PC-3 (cell line): ENCODE measurements around the gene UNC93A. TPM values are rescaled to one million over a fixed set of nuclear protein-coding genes. Genes with fewer than 3 reads are reported as not detected.
"Not testable (repeated sequence)": the region's sequence is repeated elsewhere in the genome, so short reads cannot be mapped to it uniquely, and the experiment has no call there.

Experiments
- ATAC-seq: fragments of 200-7000 bp; cut with Tn5 transposase; 2 replicates; pipeline ENCODE4 v1.9.1; 2020; ENCODE audit warnings: mild to moderate bottlenecking, moderate library complexity
- BruUV-seq: library from RNA; stranded (reverse); fragments of 400-500 nt; replicated peaks from 2 replicates; lab custom pipeline; 2021; lab: Mats Ljungman, UMichigan
- CTCF ChIA-PET: fragments of 300-600 bp; sonication (Branson Sonifier 250); formaldehyde crosslinking; loops from one replicate; lab custom pipeline; 2022; ENCODE audit warnings: antibody characterized with exemption; lab: Charles Lee
- POLR2A ChIA-PET: fragments of 300-600 bp; sonication (Branson Sonifier 250); formaldehyde crosslinking; loops from one replicate; lab custom pipeline; 2022; ENCODE audit warnings: antibody characterized with exemption; ENCODE audit not compliant: unreplicated experiment; lab: Charles Lee
- DNase-seq: peaks from one replicate; pipeline ENCODE4 v3.0.0-alpha.2; 2015
- H2AFZ ChIP-seq: fragments of 300-600 bp; sonication (generic); 2 replicates; pipeline ENCODE4 v1.6.0; 2016; ENCODE audit warnings: antibody characterized with exemption, low read length
- H3F3A ChIP-seq: fragments of 300-600 bp; sonication (generic); one replicate; pipeline ENCODE4 v1.6.0; 2017; ENCODE audit warnings: antibody characterized with exemption, low read length, control low read depth, mild to moderate bottlenecking; ENCODE audit not compliant: unreplicated experiment
- H3K27ac ChIP-seq: fragments of 300-600 bp; sonication (generic); 2 replicates; pipeline ENCODE4 v1.5.1; 2016; ENCODE audit warnings: mild to moderate bottlenecking, low read length
- H3K27me3 ChIP-seq: fragments of 300-600 bp; sonication (generic); 2 replicates; pipeline ENCODE4 v1.6.1; 2016; ENCODE audit warnings: low read length, mixed read lengths
- H3K36me3 ChIP-seq: fragments of 300-600 bp; sonication (generic); 2 replicates; pipeline ENCODE4 v1.6.1; 2016; ENCODE audit warnings: low read depth, mixed run types, low read length, mixed read lengths
- H3K4me1 ChIP-seq: fragments of 300-600 bp; sonication (generic); 2 replicates; pipeline ENCODE4 v1.5.1; 2016; ENCODE audit warnings: low read length; ENCODE audit not compliant: insufficient read depth
- H3K4me2 ChIP-seq: fragments of 300-600 bp; sonication (generic); 2 replicates; pipeline ENCODE4 v1.6.0; 2016; ENCODE audit warnings: low read length
- H3K4me3 ChIP-seq: fragments of 300-600 bp; sonication (generic); 2 replicates; pipeline ENCODE4 v1.5.1; 2016; ENCODE audit warnings: mild to moderate bottlenecking, low read length, mixed read lengths
- H3K79me2 ChIP-seq: fragments of 300-600 bp; sonication (generic); 2 replicates; pipeline ENCODE4 v1.6.1; 2017; ENCODE audit warnings: low read length, mixed read lengths
- H3K9ac ChIP-seq: fragments of 300-600 bp; sonication (generic); 2 replicates; pipeline ENCODE4 v1.6.0; 2016; ENCODE audit warnings: mild to moderate bottlenecking, low read length
- H3K9me2 ChIP-seq: fragments of 300-600 bp; sonication (generic); replicated peaks from 2 replicates; pipeline ENCODE4 v1.6.1; 2016; ENCODE audit warnings: mixed run types, low read length, mixed read lengths
- H3K9me3 ChIP-seq: fragments of 300-600 bp; sonication (generic); 2 replicates; pipeline ENCODE4 v1.6.1; 2016; ENCODE audit warnings: low read length, mixed read lengths
- H4K20me1 ChIP-seq: fragments of 300-600 bp; sonication (generic); 2 replicates; pipeline ENCODE4 v1.6.1; 2016; ENCODE audit warnings: low read length, mixed read lengths
- EZH2 ChIP-seq: fragments of 300-600 bp; sonication (generic); IDR thresholded peaks from one replicate; pipeline ENCODE4 v1.6.1; 2017; ENCODE audit warnings: antibody characterized with exemption, mild to moderate bottlenecking, low read length; ENCODE audit not compliant: unreplicated experiment
- EZH2phosphoT487 ChIP-seq: fragments of 300-600 bp; sonication (generic); IDR thresholded peaks from 2 replicates; pipeline ENCODE4 v1.6.1; 2018; ENCODE audit warnings: mild to moderate bottlenecking, antibody characterized with exemption, low read length, borderline replicate concordance
- intact Hi-C: fragments of 100-400 bp; cut with micrococcal nuclease; formaldehyde crosslinking; loops from 2 replicates; pipeline ENCODE4 v1.9.0; 2023
- total RNA-seq: library from RNA; depleted of rRNA; stranded (reverse); fragments of >200 nt; gene quantifications from 2 replicates; pipeline ENCODE4 v1.2.3, GENCODE V29; 2014
- TF ChIP-seq, protein P1 (sequence below): fragments of 300-600 bp; sonication (generic); conservative IDR thresholded peaks from 2 replicates; pipeline ENCODE4 v1.5.1; 2017; ENCODE audit warnings: antibody characterized with exemption, low read depth, mild to moderate bottlenecking, low read length

Gene UNC93A
- total RNA-seq, 1 experiment from 2014 or later, result not detected

DNA sequence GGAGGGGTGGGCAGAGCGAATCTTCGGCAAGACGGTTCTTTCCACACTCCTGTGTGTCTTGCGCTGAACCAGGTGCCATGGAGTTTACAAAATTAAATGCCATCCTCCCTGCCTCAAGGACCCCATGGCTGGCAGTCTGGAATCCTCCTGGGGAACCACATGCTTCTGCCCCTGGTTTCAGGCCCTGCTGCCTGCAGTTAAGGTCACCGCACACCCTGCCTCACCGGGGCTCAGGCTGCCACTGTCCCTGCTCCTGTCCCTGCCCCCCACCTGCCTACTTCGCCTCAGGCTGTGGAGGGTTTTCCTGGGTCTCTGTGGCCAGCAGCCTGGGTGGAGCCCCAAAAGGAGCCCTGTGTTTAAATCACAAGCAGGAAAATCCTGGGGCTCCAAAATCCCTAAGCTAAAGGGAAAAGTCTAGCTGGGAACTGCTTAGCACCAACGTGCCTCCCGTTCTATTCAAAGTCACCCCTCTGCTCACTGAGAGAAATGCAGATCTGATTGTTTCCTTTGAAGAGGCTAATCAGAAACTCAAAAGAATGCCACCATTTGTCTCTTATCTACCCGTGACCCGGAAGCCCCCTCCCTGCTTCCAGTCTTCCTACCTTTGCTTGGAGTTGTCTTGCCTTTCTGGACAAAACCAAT lies 23.2 kb downstream of the UNC93A start:
- no peak overlapping the region for H2AFZ ChIP-seq
- intact Hi-C loops, result no loop called here
- H3K27ac ChIP-seq, result no peak overlapping the region
- DNase-seq (no peak), ATAC-seq (no peak)
- H3K4me3 ChIP-seq, result no peak overlapping the region
- H4K20me1 ChIP-seq, result no peaks in the 10 kb centered on the region
- peaks cover 2% of the 10 kb centered on the region; the same call in 1 of the 2 replicates for H3K27me3 ChIP-seq
- no peak overlapping the region for H3K9ac ChIP-seq
- H3K4me2 ChIP-seq, result no peak overlapping the region
- no peaks in the 10 kb centered on the region for H3K9me3 ChIP-seq
- no peaks in the 10 kb centered on the region for H3K36me3 ChIP-seq
- no peaks in the 10 kb centered on the region for H3K4me1 ChIP-seq
- H3K9me2 ChIP-seq, result no peaks in the 10 kb centered on the region
- CTCF ChIA-PET, result no interaction called here
- BruUV-seq, result no TSS peak
- H3F3A ChIP-seq, result no peaks in the 10 kb centered on the region
- TF ChIP-seq EZH2phosphoT487, result no peak
- no peak for TF ChIP-seq EZH2
- TF ChIP-seq, protein P1, sequence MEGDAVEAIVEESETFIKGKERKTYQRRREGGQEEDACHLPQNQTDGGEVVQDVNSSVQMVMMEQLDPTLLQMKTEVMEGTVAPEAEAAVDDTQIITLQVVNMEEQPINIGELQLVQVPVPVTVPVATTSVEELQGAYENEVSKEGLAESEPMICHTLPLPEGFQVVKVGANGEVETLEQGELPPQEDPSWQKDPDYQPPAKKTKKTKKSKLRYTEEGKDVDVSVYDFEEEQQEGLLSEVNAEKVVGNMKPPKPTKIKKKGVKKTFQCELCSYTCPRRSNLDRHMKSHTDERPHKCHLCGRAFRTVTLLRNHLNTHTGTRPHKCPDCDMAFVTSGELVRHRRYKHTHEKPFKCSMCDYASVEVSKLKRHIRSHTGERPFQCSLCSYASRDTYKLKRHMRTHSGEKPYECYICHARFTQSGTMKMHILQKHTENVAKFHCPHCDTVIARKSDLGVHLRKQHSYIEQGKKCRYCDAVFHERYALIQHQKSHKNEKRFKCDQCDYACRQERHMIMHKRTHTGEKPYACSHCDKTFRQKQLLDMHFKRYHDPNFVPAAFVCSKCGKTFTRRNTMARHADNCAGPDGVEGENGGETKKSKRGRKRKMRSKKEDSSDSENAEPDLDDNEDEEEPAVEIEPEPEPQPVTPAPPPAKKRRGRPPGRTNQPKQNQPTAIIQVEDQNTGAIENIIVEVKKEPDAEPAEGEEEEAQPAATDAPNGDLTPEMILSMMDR, result no peak
- POLR2A ChIA-PET, result no interaction called here
- H3K79me2 ChIP-seq, result no peaks in the 10 kb centered on the region

DNA sequence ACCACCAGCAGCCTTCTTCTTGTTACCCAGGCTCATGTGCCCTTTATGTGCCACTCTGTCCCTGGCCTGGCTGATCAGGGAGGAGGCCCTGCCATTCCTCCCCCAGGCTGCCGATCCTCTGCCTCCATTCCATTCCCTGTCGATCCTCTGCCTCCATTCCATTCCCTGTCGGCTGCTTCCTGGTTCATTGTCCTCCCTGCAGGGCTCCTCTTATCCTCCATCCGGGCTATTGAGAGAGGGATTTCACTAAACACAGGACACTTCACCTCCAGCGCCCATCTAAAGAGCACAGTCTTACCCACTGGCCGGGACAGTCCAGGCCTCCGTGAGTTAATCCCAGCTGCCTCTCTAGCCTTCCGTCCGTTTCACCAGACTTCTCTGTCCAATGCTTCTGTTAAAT lies 26.1 kb downstream of the UNC93A start:
- ChIA-PET POLR2A (no interaction called here), CTCF (no interaction called here)
- no peak overlapping the region for H3K4me2 ChIP-seq
- no peaks in the 10 kb centered on the region for H3K36me3 ChIP-seq
- H3K9me3 ChIP-seq, result no peaks in the 10 kb centered on the region
- H3K27ac ChIP-seq, result no peak overlapping the region
- peaks cover 5% of the 10 kb centered on the region; the same call in 1 of the 2 replicates for H3K4me1 ChIP-seq
- no peak overlapping the region for H2AFZ ChIP-seq
- no peaks in the 10 kb centered on the region for H3K9me2 ChIP-seq
- H3K27me3 ChIP-seq, result peaks cover 2% of the 10 kb centered on the region; the same call in 1 of the 2 replicates
- DNase-seq (no peak), ATAC-seq (no peak)
- no peak overlapping the region for H3K9ac ChIP-seq
- H3K79me2 ChIP-seq, result no peaks in the 10 kb centered on the region
- no TSS peak for BruUV-seq
- intact Hi-C loops, result no loop called here
- TF ChIP-seq, protein P1, result no peak
- TF ChIP-seq EZH2 (no peak), EZH2phosphoT487 (no peak)
- H4K20me1 ChIP-seq, result no peaks in the 10 kb centered on the region
- no peaks in the 10 kb centered on the region for H3F3A ChIP-seq
- no peak overlapping the region for H3K4me3 ChIP-seq

DNA sequence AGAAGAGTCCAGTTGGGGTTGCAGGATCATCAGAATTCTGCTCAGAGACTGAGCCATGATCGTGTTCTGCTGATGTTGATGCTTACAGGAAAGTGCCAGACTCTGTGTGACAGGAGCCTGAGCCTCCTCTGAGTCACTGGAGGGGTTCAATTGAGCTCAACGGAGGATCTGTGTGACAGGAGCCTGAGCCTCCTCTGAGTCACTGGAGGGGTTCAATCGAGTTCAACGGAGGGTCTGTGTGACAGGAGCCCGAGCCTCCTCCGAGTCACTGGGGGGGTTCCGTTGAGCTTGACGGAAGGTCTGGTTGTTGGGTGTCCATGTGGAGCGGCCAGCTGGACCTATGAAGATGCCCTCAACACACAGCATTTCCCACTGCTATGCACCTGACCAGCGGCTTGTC lies 27.2 kb downstream of the UNC93A start:
- DNase-seq, CTCF ChIA-PET: not testable (repeated sequence)

DNA sequence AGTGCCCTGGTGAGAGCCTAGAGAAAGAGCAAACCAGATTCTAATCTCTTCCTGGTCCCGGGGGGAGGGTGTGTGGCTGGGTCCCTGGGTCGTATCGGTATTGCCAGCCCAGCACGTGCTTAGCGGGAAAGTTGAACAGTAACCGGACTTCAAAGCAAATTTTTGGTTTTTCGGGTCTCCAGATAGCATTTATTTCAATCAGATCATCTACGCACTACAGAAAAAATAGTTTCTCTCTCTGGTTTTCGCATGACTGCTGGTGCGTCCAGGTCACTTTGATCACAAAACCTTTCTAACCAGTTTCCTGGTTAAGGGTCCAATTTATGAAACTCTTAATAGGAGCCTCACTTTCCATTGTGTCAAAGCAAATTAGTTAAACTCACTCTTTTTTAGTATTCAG lies 27.7 kb downstream of the UNC93A start:
- DNase-seq, POLR2A ChIA-PET, intact Hi-C loops, CTCF ChIA-PET, H3K27ac ChIP-seq, BruUV-seq, H3K27me3 ChIP-seq, H3F3A ChIP-seq, H3K4me1 ChIP-seq, H3K4me3 ChIP-seq, H4K20me1 ChIP-seq, H2AFZ ChIP-seq, H3K79me2 ChIP-seq, H3K9me3 ChIP-seq, ATAC-seq, H3K9me2 ChIP-seq, H3K9ac ChIP-seq, H3K4me2 ChIP-seq, H3K36me3 ChIP-seq: not testable (repeated sequence)

More for the DNA sequence above, 27.2 kb downstream of the UNC93A start:
- H3K4me2 ChIP-seq, H3K4me1 ChIP-seq, H3K9me2 ChIP-seq, H3K9ac ChIP-seq, ATAC-seq, H3F3A ChIP-seq, H3K36me3 ChIP-seq, intact Hi-C loops, POLR2A ChIA-PET, H3K79me2 ChIP-seq, H4K20me1 ChIP-seq, H3K9me3 ChIP-seq, H3K27ac ChIP-seq, BruUV-seq, H3K4me3 ChIP-seq, H3K27me3 ChIP-seq, H2AFZ ChIP-seq: not testable (repeated sequence)
